Activated effector memory CD4-positive, alpha-beta T cell treated with Interleukin-2 at 50 U/mL for 16 hours (primary cell): ENCODE results near the gene DGKI.
"Not testable (repeated sequence)": the region's sequence is repeated elsewhere in the genome, so short reads cannot be mapped to it uniquely, and the experiment has no call there.

Experiments used
- DNase-seq: peaks from one replicate; pipeline ENCODE4 v3.0.0-alpha.2; 2020

The DGKI gene

DNA sequence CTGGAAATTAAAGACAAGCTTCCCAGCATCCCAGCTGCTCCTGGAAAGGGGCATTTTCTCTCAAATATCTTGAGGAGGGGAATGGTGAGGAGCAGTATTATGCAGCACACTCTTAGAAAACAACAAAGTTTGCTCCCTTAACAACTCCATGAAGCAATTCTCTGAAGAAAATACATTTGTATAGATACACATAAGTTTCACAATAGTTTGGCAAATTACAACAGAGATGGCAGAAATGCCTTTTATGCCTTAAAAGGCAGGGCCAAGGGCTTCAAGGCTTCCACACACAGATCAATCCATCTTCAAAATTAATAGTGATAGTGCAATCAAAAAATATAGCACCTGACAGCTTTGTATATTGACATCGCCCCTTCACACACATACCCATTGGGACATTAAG lies 12.2 kb downstream of the DGKI start:
- no peak for DNase-seq

DNA sequence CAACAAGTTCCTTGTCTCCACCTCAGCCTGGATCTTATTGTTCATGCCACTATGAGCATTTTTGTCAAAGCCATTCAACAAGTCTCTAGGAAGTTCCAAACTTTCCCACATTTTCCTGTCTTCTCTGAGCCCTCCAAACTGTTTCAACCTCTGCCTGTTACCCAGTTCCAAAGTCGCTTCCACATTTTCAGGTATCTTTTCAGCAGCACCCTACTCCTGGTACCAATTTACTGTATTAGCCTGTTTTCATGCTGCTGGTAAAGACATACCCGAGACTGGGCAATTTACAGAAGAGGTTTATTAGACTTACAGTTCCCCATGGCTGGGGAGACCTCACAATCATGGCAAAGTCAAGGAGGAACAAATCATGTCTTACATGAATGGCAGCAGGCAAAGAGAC lies 13.8 kb downstream of the DGKI start:
- not testable (repeated sequence) for DNase-seq

DNA sequence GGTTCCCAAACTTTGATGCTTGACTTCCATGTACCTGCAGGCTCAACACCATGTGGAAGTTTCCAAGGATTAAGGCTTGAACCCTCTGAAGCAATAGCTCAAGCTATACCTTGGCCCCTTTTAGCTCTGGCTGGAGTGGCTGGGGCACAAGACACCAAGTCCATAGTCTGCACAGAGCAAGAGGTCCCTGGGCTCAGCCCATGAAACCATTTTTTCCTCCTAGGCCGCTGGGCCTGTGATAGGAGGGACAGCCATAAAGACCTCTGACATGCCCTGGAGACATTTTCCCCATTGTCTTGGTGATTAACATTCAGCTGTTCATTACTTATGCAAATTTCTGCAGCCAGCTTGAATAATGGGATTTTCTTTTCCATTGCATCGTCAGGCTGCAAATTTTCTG lies 14.4 kb downstream of the DGKI start:
- no peak for DNase-seq

DNA sequence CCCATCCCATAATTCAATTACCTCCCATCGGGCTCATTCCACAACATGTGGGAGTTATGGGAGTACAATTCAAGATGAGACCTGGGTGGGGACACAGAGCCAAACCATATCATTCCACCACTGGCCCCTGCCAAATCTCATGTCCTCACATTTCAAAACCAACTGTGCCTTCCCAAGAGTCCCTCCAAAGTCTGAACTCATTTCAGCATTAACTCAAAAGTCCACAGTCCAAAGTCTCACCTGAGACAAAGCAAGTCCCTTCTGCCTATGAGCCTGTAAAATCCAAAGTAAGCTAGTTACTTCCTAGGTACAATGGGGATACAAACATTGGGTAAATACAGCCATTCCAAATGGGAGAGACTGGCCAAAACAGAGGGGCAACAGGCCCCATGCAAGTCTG lies 15.2 kb downstream of the DGKI start:
- DNase-seq: not testable (repeated sequence)

DNA sequence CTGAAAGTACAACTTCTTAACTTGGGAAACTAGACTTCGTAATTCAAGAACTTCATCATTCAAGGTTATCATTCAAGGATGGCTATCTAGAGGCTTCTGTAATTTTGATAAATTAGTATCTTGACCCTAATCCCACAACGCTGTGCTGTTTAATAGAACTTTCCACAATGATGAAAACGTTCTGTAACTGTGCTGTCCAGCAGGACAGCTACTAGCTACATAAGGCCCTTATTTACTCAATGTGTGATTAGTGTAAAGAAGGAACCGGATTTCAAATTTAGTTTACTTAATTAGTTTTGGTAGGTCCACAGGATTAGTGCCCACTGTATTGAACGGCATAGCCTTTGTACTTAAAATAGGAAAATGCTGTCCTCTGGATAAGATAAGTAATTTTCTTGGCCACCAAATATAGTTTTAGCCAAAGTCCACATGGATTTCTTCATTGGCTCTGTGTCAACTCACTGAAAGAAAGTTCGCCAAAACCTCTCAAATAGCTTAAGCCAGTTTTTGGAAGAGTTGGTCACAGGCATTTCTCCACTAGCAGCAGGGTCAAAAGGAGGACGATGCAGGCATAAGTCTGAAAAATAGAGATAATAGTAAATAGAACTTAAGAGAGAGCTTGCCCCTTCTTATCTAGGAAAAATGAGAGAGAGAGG lies 17.3 kb downstream of the DGKI start:
- DNase-seq: no peak

DNA sequence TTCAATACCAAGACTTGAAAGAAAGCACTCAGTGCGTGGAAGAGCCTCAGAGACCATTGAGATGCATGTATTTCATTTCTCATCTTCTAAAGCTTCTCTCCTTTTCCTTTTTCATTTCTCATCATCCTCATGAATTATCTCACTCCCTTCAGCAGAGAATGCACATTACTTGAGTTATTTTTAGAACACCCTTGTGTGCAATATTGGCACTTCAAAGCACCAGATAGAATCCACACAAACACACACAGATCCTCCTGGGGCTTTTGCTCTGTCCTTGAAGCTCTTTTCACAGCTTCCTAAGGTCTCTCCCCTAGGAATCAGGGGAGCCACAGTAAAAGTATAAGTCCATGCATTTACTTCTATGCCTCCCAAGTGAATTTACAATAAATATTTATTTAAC lies 18.3 kb downstream of the DGKI start:
- DNase-seq: no peak

DNA sequence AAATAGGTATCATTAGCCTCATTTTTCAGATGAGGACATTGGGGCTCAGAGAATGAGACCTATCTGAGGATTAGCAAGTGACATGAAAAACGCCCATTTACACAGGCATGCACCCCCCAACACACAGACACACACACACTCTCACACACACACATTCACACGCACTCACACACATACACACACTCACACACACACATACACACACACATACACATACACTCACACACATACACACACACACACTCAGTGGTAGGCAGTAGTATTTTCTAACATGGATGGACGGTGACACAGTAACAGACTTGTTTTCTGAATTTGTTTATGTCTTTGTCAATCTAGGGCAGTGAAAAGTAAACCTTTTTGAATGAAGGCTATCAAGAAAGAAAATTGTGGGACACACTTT lies 21.3 kb downstream of the DGKI start:
- no peak for DNase-seq

DNA sequence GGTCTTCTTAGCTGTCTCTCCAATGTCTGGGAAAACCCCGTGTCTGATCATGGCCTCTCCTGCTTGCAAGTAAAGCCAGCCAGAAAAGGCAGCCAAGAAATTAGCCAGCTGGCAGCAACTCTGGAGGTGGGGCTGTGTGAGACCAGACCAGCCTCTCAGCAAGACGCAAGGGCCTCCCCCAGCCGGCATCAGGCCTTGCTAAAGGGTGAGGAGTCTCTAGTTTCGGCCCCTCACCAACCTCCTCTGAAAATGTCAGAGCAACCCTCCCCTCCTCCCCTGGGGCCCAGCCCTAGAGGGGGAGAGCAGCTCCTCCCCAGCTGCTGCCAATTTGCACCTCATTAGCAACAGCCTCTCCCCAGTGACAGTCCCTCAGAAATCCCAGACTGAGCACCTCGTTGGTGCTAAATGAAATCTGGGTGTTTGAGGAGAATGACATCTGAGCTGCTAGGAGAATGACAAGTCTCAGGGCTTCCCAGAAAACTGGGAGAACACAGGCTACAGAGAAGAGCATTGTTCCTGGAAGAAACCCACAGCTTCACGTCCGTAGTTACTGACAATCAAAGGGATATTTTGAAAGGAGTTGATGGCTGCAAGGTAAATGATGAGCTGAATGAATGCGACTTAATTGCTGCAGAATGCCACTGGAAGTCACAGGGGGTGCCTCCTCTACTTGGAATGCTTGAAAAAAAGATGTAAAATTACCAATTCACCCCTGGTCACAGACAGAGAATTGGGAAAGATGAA lies 25.9 kb downstream of the DGKI start:
- no peak for DNase-seq

DNA sequence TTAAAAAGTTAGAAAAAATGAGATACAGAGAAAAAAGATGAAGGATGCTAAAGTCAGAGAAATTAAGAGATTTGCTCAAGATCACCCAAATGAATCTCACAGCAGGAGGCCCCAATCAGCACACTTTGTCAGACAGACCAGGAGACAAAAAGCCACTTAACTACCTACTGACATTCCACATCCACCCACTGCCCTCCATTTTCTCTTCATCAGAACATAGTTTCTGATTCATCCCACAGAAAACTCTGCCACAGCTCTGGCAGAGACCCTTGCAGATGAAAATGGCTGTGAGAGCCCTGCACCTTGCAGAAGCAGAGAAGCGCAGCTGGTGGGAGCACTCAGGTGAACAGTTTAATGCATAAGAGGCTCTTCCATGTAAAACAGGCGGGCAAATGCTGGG lies 26.6 kb downstream of the DGKI start:
- DNase-seq: no peak

DNA sequence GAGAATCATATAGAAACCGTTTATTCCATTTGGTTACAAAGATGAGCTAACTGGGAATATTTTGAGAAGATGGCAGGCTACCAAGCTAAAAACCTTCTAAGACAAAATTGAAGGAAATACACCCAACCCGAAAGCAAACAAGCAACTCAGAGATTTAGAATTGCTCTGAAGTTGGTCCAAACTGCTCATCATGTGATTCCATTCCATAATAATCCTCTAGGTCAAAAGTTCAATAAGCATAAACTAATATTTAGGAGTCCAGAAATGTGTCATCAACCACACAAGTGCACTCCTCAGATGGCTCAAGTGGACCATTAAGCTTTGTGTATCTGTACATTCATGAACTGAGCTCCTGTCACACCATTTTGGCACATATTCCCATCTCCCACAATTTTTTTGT lies 28.7 kb downstream of the DGKI start:
- DNase-seq: no peak

DNA sequence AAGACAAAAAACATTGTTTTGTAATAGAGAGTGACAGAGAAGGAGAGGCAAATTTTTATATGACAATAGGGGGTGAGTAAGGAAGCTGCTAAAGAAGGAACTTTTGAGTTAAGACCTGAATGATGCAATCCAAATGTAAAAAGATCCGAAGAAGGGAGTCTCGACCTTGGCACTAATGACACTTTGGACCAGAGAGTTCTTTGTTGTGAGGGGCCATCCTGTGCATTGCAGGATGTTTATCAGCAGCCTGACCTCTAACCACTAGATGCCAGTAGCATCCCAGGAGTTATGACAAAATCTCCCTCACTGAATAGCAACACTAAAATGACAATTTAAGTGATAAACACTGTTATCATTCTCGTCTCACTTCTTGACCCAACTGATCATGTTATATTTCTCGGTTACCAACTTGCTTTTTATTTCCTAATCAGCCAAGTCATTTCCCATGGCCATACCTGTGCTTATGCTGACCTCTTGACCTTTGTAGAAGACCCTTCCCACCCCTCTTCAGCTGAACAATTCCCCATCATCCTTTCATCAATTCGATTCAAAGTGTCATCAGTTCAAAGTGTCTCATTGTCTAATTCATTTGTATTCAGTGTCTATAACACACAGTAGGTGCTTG lies 30.0 kb downstream of the DGKI start:
- no peak for DNase-seq

DNA sequence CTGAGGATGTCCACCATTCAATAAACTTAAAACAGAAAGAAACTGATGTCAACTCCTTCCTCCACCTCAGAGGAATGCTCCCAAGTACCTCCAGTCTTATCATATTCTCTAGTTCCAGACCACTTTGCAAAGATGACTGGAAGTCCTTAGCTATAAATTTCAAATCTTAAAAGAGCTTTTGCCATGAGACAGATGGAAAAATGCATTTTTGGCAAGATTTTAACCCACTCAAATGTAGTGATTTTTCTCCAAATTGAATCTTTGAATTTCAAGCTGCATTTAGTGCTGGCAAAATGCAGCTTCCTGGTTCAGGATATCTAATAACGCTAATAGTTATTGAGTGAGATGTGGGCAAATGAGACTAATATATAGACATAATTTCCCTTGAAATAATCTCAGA lies 33.2 kb downstream of the DGKI start:
- DNase-seq: no peak

DNA sequence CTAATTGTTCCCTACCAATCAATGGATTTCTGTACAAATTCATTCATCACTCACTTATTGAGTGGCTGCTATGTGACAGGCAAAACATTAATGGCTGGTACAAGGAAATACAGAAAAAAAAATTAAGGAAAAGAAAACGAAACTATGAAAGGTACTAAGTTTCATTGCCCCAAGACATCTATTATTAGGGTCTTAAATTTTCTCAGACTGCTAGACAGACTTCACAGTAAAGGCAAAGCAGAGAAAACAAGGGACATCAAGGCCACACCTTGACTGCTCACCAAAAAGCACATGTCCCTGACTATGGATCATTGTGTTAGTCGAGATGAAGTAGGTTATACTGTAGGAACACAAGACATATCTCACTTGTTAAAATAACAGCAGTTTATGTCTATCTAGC lies 36.5 kb downstream of the DGKI start:
- no peak for DNase-seq

DNA sequence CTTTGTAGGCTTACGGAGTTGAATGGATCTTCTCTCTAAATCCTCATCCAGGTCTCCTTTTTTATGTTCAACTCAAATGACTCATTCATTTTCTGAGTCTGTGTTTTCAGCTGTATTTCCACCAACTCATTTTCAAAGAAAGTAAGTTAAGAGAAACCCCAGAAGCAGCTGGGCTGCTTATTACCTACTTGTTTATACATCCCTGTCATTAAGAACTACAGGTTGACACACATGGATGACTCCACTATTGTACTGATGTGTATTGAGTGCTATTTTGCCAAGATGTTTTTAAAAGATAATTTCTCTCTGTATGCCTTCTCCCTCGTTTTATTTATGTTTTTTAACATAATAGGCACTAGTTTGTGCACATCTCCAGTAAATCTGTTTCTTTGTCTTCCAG lies 41.9 kb downstream of the DGKI start:
- DNase-seq: no peak

DNA sequence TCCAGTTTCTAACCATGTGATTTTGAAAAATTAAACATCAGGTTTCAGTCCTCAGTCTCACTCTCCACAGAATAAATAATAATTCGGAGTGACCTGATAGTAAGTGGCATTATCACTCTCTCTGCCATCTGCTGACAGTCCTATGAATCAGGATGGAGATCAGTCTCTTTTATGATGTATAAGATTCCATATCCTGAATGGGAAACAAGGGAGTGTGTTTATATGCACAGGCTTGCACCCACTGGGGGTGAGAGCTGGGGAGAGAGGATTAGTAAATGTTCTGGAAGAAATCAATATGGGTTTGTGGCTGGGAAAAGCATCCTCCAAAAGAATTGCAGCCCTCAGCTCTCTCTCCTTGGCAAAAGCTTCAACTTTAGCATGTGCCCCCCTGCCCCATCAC lies 45.3 kb downstream of the DGKI start:
- no peak for DNase-seq

DNA sequence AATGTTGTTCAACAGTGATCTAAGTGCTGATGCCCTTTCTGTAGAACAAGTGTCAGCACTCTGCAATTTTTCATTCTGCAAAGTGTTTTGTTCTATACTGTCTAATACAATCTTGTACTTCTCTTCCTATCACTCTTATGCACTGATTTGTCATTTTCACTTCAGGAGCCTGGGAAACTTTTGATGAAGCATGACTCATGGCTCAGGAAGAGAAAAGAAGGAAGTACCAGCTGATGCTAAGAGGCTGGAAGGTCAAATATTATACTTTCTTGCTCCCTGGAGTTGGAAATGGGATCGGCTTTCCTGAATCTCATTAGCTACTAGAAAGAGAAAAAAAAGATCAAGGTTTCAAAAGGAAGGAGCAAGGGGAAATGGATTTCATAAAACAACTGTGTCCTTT lies 45.8 kb downstream of the DGKI start:
- DNase-seq: no peak

DNA sequence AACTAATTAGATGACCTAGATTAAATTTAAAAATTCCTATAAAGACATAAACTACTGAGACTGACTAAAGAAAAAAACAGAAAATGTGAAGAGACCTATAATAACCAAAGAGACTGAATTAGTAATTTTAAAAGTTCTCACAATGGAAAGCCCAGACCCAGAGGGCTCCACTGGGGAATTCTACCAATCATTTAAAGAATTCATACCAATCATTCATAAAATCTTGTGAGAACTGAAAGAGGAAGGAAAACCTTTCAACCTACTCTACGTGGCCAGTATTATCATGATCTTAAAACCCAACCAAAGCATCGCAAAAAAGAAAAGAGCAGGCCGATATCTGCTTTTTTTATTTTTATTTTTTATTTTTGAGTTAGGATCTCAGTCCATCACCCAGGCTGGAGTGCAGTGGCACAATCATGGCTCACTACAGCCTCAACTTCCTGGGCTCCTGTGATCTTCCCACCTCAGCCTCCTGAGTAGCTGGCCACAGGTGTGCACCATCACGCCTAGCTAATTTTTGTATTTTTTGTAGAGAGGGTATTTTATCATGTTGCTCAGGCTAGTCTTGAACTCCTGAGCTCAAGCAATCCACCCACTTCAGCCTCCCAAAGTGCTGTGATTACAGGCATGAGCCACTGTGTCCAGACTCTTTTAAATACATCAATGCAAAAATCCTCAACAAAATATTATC lies 48.6 kb downstream of the DGKI start:
- DNase-seq: no peak

DNA sequence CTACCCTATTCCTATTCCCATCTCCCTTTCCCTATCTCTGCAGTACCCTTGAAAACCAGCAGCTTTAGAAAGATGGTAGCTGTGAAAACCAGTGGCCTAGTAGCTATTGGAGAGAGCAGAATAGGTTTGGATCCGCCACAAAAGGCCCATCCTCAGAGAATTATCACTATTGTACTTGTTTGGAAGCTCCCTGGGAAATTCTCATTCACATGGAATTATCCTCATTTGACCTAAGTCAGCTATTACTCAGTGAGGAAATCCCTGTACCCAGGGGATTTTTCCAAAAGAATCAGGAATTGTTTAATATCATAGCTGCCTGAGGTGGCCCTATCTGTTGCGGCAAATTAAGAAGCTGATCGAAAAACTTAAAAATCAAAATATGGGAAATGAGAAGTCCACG lies 51.6 kb downstream of the DGKI start:
- DNase-seq: no peak

DNA sequence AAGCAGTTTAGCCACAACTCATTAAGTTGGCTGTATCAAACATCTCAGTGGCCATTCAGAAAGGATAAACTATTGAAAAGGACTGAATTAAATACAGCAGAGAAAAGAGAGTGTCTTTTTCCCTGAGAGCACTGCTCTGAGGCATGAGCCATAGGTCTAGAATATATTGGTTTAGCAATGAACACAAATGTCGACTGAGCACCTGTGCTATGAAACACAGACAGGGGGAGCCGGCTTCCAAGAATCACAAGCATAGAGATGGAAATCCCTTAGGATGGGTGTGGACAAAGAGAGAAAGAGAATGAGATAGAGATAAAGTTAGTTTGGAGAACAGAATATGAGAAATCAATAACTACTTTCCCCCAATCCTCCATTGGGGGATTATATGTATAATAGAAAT lies 54.8 kb downstream of the DGKI start:
- DNase-seq: no peak

DNA sequence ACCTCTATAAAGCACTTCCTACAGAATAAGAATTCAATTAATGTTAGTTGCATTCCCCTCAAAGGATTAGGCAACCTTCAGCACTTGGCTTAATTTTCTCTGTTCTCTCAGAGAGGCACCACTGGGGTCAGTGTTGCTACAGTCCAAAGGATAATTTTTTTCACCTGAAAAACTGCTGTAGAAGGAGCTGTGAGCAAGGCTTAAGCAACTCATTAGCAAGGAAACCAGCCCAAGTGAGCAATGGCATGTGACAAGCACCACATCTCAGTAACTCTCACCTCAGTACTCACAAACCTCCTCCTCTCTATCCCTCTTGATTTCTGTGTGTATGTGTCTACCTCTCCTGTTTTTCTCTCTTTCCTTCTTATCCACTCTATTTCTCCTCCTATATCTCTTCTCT lies 55.9 kb downstream of the DGKI start:
- DNase-seq: no peak

DNA sequence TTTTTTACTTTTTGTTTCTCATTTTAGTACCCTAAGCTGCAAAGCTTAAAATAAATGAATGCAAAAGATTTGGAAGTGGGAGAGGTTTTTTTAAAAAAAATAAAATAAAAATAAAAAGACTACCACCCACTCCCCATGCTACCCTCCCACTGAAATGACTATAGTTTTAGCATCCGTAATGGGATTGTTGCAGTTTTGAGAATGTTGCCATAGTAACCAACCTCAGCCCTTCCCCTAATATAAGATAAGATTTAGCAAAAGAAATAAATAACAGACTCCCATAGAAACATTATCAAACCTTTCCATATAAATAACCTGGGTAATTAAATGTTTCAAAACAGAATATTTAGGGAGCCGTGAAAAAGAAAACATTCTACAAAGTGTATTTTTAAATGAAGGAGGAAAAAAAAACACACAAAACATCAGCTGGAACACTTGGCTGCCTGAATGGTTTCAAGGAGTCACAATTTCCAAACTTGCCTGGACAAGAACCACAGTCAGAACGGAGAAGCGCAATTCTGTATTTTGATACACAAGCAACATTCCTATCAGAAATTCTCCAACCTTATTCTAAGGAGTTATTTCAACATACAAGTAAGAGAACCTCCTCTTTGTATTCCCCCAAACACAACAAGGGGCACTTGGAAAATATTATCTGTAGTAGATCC lies 57.4 kb downstream of the DGKI start:
- no peak for DNase-seq

DNA sequence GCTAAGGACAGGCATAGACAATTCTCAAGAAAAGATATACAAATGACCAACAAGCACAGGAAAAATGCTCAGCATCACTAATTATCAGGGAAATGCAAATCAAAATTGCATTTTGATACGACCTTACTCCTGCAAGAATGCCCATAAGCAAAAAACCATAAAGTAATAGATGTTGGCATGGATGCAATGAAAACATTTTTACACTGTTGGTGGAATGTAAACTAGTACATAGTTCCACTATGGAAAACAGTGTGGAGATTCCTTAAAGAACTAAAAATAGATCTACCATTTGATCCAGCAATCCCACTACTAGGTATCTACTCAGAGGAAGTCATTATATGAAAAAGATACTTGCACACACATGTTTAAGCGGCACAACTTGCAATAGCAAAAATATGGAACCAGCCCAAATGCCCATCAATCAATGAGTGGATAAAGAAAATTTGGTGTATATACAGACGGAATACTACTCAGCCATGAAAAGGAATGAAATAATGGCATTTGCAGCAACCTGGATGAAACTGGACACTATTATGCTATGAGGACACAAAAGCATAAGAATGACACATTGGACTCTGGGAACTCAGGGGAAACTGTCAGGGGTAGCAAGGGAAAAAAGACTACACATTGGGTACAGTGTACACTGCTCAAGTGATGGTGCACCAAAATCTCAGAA lies 59.3 kb downstream of the DGKI start:
- no peak for DNase-seq

DNA sequence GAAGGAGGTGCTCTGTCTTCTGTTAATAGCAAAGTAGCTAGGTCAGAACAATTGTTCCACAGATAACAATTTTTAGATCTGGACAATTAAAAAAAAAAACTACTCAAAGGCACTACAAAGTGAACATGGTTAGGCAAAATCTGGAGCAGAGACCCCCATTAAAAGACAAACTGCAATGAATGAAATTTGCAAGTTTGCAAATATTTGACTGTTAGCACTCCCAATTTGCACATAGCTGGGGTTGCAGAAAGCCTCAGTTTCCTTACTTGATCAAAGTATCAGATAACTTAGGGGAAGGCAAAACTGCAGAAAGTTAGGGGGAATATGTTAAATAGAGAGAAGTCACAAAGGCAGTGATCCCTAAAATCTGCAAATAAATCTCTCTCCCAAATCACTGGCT lies 68.3 kb downstream of the DGKI start:
- no peak for DNase-seq
